ENCODE results near the gene CBFA2T2. TPM values are rescaled to one million over a fixed set of nuclear protein-coding genes. Genes with fewer than 3 reads are reported as not detected.

Gene CBFA2T2
- total RNA-seq, 1 experiment from 2014 or later, result 13.1 TPM

DNA sequence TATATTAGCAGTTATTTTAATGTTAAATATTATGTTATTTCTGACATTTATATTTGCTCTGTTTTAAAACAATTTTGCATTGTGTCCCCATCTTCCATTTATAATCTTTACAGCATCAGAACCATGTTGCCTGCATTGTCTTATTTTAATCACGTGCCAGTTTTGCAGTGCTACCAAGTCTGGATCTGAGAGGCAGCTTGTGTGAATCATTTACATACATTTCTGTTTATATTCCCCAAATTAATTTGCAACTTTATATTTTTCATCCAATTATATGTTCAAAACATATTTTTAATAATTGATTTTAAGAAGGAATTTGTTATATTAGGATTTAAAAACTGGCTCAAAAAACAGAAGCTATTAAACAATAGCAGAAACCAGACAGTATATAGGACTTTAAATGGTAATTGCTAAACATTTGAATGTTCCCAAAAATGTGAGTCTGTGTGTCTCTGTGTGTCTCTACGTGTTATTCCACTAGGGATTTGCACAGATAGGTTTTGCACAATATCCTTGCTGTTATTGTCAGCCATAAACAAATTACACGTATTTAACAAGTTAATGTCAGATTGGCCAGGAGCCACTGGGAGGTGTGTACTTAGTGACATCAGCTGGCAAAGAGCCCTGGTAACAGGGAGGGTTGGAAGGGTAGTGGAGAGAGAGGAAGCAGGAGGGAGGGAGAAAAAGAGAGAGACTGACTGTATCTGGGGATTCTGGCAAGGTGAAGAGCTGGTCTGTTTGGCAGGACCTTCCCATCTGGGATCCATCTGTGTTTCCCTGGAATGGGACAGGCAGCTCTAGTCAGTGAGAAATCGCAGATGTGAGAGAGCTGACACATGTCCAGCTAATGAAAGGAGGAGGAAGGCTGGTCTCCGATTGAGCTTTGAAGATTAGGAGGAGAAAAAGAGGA is 72.1 kb downstream of the CBFA2T2 start:
- Histone ChIP-seq H3K36me3 (ENCODE audit: insufficient read depth, low read length, poor library complexity, severe bottlenecking) (no peaks in the 10 kb centered on the region), H3K4me3 (ENCODE audit: low read depth, low read length, poor library complexity, severe bottlenecking) (no peak overlapping the region), H3K4me1 (ENCODE audit: insufficient read depth, low read length, poor library complexity, severe bottlenecking) (peaks cover 13% of the 10 kb centered on the region), H3K27ac (ENCODE audit: low read depth, low read length, poor library complexity, severe bottlenecking) (peak overlapping the region; percentile 6), H3K27me3 (replicated peaks; ENCODE audit: insufficient read depth, low read depth, low read length, poor library complexity) (no peaks in the 10 kb centered on the region), H3K9me3 (ENCODE audit: low read depth, low read length, poor library complexity, severe bottlenecking) (no peaks in the 10 kb centered on the region)
- intact Hi-C loops (cut with micrococcal nuclease; ENCODE audit: unreplicated experiment), result no loop called here
- CTCF ChIA-PET, result no interaction called here
- POLR2A ChIA-PET (ENCODE audit: low non-redundant PET), result interaction anchor here (0.5 kb wide), 1 partner anchor 551 kb away, joined by 3 read pairs; no protein-coding TSS in a partner anchor
- BruUV-seq (replicated peaks), result no TSS peak
- DNase-seq (ENCODE audit: low spot score), result peak; percentile 75
- no peak for TF ChIP-seq CTCF (conservative IDR thresholded peaks at IDR 0.05; ENCODE audit: low read depth, low read length)
- TF ChIP-seq EZH2 (IDR thresholded peaks at IDR 0.05; ENCODE audit: borderline replicate concordance, low read depth, low read length, poor library complexity, severe bottlenecking), result no peak

DNA sequence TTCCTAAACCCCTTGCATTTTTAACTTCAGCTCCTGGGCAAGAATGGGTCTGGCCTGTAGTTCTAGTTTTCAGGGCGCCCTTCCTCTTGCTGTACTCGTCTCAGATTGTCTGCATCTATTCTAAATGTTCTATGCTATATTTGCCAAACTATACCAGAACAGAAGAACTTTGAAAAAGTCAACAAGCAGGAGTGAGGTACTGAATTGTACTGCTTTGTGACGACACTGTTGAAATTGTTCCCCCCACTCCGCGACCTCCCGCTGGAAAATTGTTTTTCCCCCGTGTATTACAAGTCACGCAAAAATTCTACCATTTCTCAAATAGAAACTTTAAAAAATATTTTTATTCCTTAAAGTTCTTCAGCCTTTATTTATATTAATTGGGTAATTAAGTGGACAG is 73.9 kb downstream of the CBFA2T2 start:
- POLR2A ChIA-PET (ENCODE audit: low non-redundant PET), result no interaction called here

More for the DNA sequence above, 73.9 kb downstream of the CBFA2T2 start:
- Histone ChIP-seq H3K27ac (ENCODE audit: low read depth, low read length, poor library complexity, severe bottlenecking) (no peak overlapping the region), H3K4me3 (ENCODE audit: low read depth, low read length, poor library complexity, severe bottlenecking) (no peak overlapping the region), H3K4me1 (ENCODE audit: insufficient read depth, low read length, poor library complexity, severe bottlenecking) (peaks cover 27% of the 10 kb centered on the region), H3K9me3 (ENCODE audit: low read depth, low read length, poor library complexity, severe bottlenecking) (no peaks in the 10 kb centered on the region), H3K36me3 (ENCODE audit: insufficient read depth, low read length, poor library complexity, severe bottlenecking) (no peaks in the 10 kb centered on the region), H3K27me3 (replicated peaks; ENCODE audit: insufficient read depth, low read depth, low read length, poor library complexity) (no peaks in the 10 kb centered on the region)
- CTCF ChIA-PET, result no interaction called here
- no TSS peak for BruUV-seq (replicated peaks)
- intact Hi-C loops (cut with micrococcal nuclease; ENCODE audit: unreplicated experiment), result no loop called here
- DNase-seq (ENCODE audit: low spot score), result no peak
- TF ChIP-seq EZH2 (IDR thresholded peaks at IDR 0.05; ENCODE audit: borderline replicate concordance, low read depth, low read length, poor library complexity, severe bottlenecking), result no peak
- no peak for TF ChIP-seq CTCF (conservative IDR thresholded peaks at IDR 0.05; ENCODE audit: low read depth, low read length)

All from A673 (cell line).